ENCODE data around the gene SMYD3. TPM values are rescaled to one million over a fixed set of nuclear protein-coding genes. Genes with fewer than 3 reads are reported as not detected.
"Not testable (repeated sequence)": the region's sequence is repeated elsewhere in the genome, so short reads cannot be mapped to it uniquely, and the experiment has no call there.

The SMYD3 gene
- total RNA-seq, 1 donor from 2014 or later: 27.2 TPM

DNA sequence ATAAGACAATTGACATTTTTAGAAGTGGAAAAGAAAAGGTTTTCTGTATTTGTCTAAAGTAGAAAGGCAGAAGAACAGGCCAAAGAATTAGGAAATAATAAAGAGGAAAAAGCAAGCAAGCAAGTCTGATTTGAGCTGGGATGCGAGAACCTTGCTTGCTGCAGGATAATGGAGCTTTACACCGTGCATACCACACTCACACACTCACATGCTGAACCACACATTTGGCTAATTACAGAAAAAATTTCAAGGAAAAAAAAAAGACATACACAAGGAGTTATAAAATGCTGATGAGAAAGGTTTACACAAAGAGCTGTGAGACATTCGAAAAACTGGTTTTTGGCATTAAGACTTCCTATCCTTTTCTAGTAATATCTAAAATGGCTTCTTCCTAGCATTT, 758.4 kb downstream of the SMYD3 start:
- DNase-seq: no peak
- Histone ChIP-seq H3K4me3 (no peak overlapping the region), H3K9me3 (no peaks in the 10 kb centered on the region), H3K36me3 (peaks cover 5% of the 10 kb centered on the region), H3K27me3 (no peaks in the 10 kb centered on the region), H3K27ac (no peak overlapping the region), H3K4me1 (no peaks in the 10 kb centered on the region)
- TF ChIP-seq, protein P1, sequence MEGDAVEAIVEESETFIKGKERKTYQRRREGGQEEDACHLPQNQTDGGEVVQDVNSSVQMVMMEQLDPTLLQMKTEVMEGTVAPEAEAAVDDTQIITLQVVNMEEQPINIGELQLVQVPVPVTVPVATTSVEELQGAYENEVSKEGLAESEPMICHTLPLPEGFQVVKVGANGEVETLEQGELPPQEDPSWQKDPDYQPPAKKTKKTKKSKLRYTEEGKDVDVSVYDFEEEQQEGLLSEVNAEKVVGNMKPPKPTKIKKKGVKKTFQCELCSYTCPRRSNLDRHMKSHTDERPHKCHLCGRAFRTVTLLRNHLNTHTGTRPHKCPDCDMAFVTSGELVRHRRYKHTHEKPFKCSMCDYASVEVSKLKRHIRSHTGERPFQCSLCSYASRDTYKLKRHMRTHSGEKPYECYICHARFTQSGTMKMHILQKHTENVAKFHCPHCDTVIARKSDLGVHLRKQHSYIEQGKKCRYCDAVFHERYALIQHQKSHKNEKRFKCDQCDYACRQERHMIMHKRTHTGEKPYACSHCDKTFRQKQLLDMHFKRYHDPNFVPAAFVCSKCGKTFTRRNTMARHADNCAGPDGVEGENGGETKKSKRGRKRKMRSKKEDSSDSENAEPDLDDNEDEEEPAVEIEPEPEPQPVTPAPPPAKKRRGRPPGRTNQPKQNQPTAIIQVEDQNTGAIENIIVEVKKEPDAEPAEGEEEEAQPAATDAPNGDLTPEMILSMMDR (IDR thresholded peaks at IDR 0.05): no peak
- intact Hi-C loops (cut with DNase I): no loop called here
- no peak for ATAC-seq

DNA sequence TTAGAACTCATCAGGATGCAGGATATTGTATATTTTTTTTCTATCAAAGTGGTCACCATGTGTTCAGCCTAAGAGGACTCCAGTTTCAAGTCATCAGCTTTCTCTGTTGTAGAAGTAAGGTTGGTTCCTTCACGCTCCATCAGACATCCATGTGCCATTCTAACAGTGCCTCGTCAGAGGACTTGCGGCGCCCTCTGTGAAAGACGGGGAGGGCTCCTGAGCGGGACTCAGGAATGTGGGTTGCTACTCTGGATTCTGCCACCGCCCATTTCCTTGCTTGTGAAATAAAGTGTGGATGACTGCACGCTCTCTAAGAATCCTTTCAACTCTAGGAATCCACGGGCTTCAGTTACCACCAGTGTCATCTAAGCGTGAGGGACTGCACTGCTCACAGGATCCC, 758.8 kb downstream of the SMYD3 start:
- Histone ChIP-seq H3K27ac (no peak overlapping the region), H3K4me3 (no peak overlapping the region), H3K9me3 (no peaks in the 10 kb centered on the region), H3K4me1 (no peaks in the 10 kb centered on the region), H3K27me3 (no peaks in the 10 kb centered on the region), H3K36me3 (peaks cover 5% of the 10 kb centered on the region)
- DNase-seq: no peak
- TF ChIP-seq, protein P1 (IDR thresholded peaks at IDR 0.05): no peak
- intact Hi-C loops (cut with DNase I): no loop called here
- ATAC-seq: no peak

DNA sequence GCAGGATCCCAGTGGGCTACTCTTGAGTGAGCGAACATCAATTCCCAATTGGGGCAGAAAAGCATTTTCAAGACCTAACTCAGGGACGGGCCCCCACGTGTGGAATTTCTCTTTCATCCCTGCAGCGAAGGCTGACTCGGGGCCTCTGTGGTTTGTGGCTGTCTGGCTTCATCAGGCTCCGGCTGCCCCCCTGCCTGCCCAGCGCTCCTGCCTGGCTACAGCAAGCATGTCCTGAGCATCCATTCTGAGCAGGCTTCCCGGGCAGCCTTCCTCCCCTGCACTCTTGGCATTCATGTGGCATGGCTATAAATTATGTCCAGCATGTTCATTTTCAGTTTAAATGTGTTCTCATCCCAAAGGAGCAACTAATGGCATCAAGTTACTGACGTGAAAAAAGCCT, 764.2 kb downstream of the SMYD3 start:
- H3K4me1 ChIP-seq: no peaks in the 10 kb centered on the region
- DNase-seq: no peak
- H3K4me3 ChIP-seq: no peak overlapping the region
- no peaks in the 10 kb centered on the region for H3K9me3 ChIP-seq
- no peak overlapping the region for H3K27ac ChIP-seq
- H3K36me3 ChIP-seq: no peaks in the 10 kb centered on the region
- TF ChIP-seq, protein P1 (IDR thresholded peaks at IDR 0.05): no peak
- ATAC-seq: no peak
- intact Hi-C loops (cut with DNase I): no loop called here
- H3K27me3 ChIP-seq: no peaks in the 10 kb centered on the region

DNA sequence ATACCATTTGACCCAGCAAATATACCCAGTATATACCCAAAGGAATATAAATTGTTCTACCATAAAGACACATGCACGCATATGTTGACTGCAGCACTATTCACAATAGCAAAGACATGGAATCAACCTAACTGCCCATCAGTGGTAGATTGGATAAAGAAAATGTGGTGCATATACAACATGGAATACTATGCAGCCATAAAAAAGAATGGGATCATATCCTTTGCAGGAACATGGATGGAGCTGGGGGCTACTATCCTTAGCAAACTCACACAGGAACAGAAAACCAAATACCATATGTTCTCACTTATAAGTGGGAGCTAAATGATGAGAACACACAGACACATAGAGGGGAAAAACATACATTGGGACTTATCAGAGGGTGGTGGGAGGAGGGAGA, 766.7 kb downstream of the SMYD3 start:
- DNase-seq; H3K27me3 ChIP-seq; H3K36me3 ChIP-seq; H3K27ac ChIP-seq; intact Hi-C loops (cut with DNase I); H3K4me3 ChIP-seq; ATAC-seq; H3K4me1 ChIP-seq; H3K9me3 ChIP-seq: not testable (repeated sequence)

DNA sequence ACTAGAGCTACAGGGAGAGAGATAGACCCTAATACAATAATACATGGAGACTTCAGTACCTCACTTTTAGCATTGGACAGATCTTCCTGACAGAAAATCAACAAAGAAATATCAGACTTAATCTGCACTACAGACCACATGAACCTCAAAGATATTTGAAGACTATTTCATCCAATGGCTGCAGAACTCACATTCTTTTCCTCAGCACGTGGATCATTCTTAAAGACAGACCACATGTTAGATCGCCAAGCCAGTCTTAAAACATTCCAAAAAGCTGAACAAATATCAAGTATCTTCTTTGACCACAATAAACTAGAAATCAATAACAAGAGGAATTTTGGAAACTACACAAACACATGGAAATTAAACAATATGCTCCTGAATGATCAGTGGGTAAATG, 776.3 kb downstream of the SMYD3 start:
- DNase-seq (no peak), ATAC-seq (no peak)
- intact Hi-C loops (cut with DNase I): no loop called here
- H3K4me3 ChIP-seq: no peak overlapping the region
- no peak overlapping the region for H3K27ac ChIP-seq
- H3K4me1 ChIP-seq: no peaks in the 10 kb centered on the region
- H3K9me3 ChIP-seq: no peaks in the 10 kb centered on the region
- TF ChIP-seq, protein P1 (IDR thresholded peaks at IDR 0.05): no peak
- no peaks in the 10 kb centered on the region for H3K36me3 ChIP-seq
- no peaks in the 10 kb centered on the region for H3K27me3 ChIP-seq

DNA sequence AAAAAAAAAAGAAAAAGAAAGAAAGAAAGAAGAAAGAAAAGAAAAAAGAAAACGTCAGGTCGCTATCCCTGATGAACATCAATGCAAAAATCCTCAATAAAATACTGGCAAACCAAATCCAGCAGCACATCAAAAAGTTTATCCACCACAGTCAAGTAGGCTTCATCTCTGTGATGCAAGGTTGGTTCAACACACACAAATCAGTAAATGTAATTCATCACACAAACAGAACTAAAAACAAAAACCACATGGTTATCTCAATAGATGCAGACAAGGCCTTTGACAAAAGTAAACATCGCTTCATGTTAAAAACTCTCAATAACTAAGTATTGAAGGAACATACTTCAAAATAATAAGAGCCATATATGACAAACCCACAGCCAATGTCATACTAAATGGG, 779.0 kb downstream of the SMYD3 start:
- H3K9me3 ChIP-seq; H3K4me1 ChIP-seq; H3K4me3 ChIP-seq; ATAC-seq; H3K27ac ChIP-seq; H3K36me3 ChIP-seq; H3K27me3 ChIP-seq; intact Hi-C loops (cut with DNase I); DNase-seq: not testable (repeated sequence)

DNA sequence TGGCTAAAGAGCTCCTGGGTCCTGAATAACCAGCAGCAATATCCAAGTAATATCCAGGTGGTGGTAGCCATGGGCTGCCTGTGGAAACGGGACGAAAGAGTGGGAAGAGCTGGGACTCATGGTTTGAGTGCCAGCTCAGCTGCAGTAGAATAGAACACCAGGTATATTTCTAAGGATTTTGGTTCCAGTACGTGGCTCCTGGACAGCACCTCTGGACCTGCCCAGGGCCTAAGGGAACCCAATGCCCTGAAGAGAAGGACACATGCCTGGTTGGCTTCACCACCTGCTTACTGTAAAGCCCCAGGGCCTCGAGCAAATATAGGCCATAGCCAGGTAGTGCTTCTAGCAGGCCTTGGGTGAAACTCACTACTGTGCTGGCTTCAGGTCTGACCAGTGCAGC, 785.6 kb downstream of the SMYD3 start:
- Histone ChIP-seq H3K4me3 (no peak overlapping the region), H3K27me3 (no peaks in the 10 kb centered on the region), H3K9me3 (no peaks in the 10 kb centered on the region), H3K4me1 (no peaks in the 10 kb centered on the region), H3K36me3 (no peaks in the 10 kb centered on the region), H3K27ac (no peak overlapping the region)
- TF ChIP-seq, protein P1 (IDR thresholded peaks at IDR 0.05): no peak
- DNase-seq (no peak), ATAC-seq (no peak)
- intact Hi-C loops (cut with DNase I): no loop called here
